Caco-2 (cell line): ENCODE data around the gene GAPDH. TPM values are rescaled to one million over a fixed set of nuclear protein-coding genes. Genes with fewer than 3 reads are reported as not detected.
"Not testable (repeated sequence)": the region's sequence is repeated elsewhere in the genome, so short reads cannot be mapped to it uniquely, and the experiment has no call there.

ENCODE experiments used
- BruUV-seq: library from RNA; stranded (reverse); fragments of 400-500 nt; replicated peaks from 2 replicates; lab custom pipeline; 2021; lab: Mats Ljungman, UMichigan
- CTCF ChIA-PET: fragments of 300-600 bp; sonication (Branson Sonifier 250); formaldehyde crosslinking; loops from one replicate; lab custom pipeline; 2022; ENCODE audit warnings: antibody characterized with exemption; lab: Charles Lee
- POLR2A ChIA-PET: fragments of 300-600 bp; sonication (Branson Sonifier 250); formaldehyde crosslinking; loops from one replicate; lab custom pipeline; 2022; ENCODE audit warnings: antibody characterized with exemption; lab: Charles Lee
- DNase-seq, 2 experiments: peaks; one replicate each; pipeline versions ENCODE4 v3.0.0 to v3.0.0-alpha.2; 2020 to 2022
- H3K27me3 ChIP-seq: replicated peaks from 2 replicates; pipeline ENCODE4 v1.6.0; 2011; ENCODE audit warnings: low read length; ENCODE audit not compliant: control insufficient read depth, insufficient read depth
- H3K36me3 ChIP-seq: 2 replicates; pipeline ENCODE4 v1.5.1; 2011; ENCODE audit warnings: low read length; ENCODE audit not compliant: control insufficient read depth, insufficient read depth
- H3K4me1 ChIP-seq: fragments of 250-450 bp; sonication (Bioruptor Pico); 2 replicates; pipeline ENCODE4 v1.5.1; 2020; ENCODE audit warnings: mild to moderate bottlenecking
- H3K4me3 ChIP-seq: 2 replicates; pipeline ENCODE4 v1.5.1; 2011; ENCODE audit warnings: low read depth, mild to moderate bottlenecking, control low read depth, low read length
- H3K9me3 ChIP-seq: fragments of 250-450 bp; sonication (Bioruptor Pico); 2 replicates; pipeline ENCODE4 v1.5.1; 2020; ENCODE audit warnings: mild to moderate bottlenecking, moderate library complexity
- H3K27ac Mint-ChIP-seq: one replicate; pipeline ENCODE4 v1.8.0; 2022; ENCODE audit warnings: mixed read lengths; ENCODE audit not compliant: unreplicated experiment
- H3K27me3 Mint-ChIP-seq: one replicate; pipeline ENCODE4 v1.8.0; 2022; ENCODE audit warnings: mixed read lengths; ENCODE audit not compliant: insufficient read depth, unreplicated experiment
- H3K36me3 Mint-ChIP-seq: one replicate; pipeline ENCODE4 v1.8.0; 2022; ENCODE audit warnings: mild to moderate bottlenecking, mixed read lengths; ENCODE audit not compliant: insufficient read depth, unreplicated experiment
- H3K4me1 Mint-ChIP-seq: one replicate; pipeline ENCODE4 v1.8.0; 2022; ENCODE audit warnings: low read depth, mixed read lengths; ENCODE audit not compliant: unreplicated experiment
- H3K4me3 Mint-ChIP-seq: one replicate; pipeline ENCODE4 v1.8.0; 2022; ENCODE audit warnings: mild to moderate bottlenecking, moderate library complexity, mixed read lengths; ENCODE audit not compliant: unreplicated experiment
- H3K9me3 Mint-ChIP-seq: one replicate; pipeline ENCODE4 v1.8.0; 2022; ENCODE audit warnings: mixed read lengths; ENCODE audit not compliant: unreplicated experiment
- intact Hi-C: fragments of 100-400 bp; cut with micrococcal nuclease; formaldehyde crosslinking; loops from one replicate; pipeline ENCODE4 v1.10.0; 2022; ENCODE audit not compliant: unreplicated experiment
- total RNA-seq: library from RNA; stranded (reverse); gene quantifications from 2 replicates; pipeline ENCODE4 v1.2.3, GENCODE V29; 2022
- TF ChIP-seq, protein P1 (sequence below), 2 experiments: fragments of 200-600 bp in 1 of 2; IDR thresholded peaks; 1 replicate in 1 of 2; 2 replicates in 1 of 2; pipeline versions ENCODE4 v1.5.1 to v1.8.0; 2011 to 2022; ENCODE audit warnings: antibody characterized with exemption in 1 of 2, control low read depth in 1 of 2, inconsistent platforms in 1 of 2, low read depth in 1 of 2, low read length in 1 of 2, mild to moderate bottlenecking in 1 of 2, moderate library complexity in 1 of 2; ENCODE audit not compliant: insufficient read depth in 1 of 2, severe bottlenecking in 1 of 2, unreplicated experiment in 1 of 2

The GAPDH gene
- total RNA-seq, 1 experiment from 2014 or later, result 4,975 TPM

DNA sequence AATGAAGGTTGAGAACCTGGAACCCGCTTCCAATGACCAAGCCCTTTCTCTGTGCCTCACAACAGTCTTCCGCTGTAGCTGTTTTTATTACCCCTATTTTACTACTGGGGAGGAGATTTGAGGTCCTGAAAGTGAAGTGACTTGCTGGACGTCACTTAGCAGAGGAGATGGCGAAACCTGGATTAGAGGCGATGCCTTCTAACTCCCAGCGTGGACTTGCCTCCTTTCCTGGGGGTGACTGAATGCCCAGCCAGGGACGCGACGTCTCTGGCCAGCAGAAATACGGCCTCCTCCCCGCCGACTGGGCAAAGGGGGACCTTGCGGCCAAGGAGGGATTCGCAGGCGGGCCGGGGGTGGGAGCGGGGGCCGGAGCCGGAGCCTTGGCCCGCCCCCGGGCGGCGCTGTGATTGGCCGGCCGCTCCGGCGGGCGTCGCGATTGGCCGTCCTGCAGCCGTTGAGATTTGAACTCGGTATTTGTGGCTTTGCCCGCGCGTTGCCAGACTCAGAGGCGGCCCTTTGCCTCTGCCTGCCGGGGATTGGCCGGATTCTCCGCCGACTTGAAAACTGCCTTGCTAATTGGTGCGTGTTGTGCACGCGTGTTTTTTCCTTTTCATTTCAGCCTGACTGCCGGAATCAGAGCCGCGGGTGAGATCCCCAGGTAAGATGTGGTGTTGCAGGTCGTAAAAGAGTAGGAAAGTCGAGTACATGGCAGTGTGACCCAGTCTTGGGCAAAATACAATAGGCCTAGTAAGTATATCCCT lies 40.6 kb upstream of the GAPDH start, which contains the start of gene NCAPD2:
Gene NCAPD2, plus strand, starts transcription at position 606 of the 761 bp plus-strand sequence. CDS start 997 bp downstream, outside the sequence.
- H3K27me3 Mint-ChIP-seq, result no peaks in the 10 kb centered on the region
- no peaks in the 10 kb centered on the region for H3K9me3 Mint-ChIP-seq
- no TSS peak for BruUV-seq

DNA sequence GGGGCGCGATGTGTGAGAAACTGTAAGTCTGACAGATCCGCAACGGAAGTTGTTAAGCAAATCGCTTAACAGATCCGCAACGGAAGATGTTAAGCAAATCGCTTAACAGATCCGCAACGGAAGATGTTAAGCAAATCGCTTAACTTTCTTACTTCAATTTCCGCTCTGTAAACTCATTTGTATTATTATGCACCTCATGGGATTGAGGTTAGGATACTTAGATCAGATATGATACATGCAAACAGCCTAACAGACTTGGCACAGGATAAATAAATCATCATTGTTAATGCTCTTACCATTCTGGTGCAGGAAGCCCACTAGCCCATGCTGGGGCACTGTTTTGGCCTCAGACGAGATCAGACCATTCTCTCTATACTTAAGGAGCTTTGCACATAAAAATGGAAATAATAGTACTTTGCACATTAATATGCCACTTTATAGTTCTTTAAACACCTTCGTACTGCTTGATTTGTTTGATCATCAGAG lies 40.0 kb upstream of the GAPDH start:
- Mint-ChIP-seq H3K9me3 (no peaks in the 10 kb centered on the region), H3K27ac (peak overlapping the region; percentile 96), H3K36me3 (peaks cover 73% of the 10 kb centered on the region), H3K27me3 (no peaks in the 10 kb centered on the region), H3K4me3 (peak overlapping the region; percentile 92), H3K4me1 (peaks cover 10% of the 10 kb centered on the region)
- TSS peak; percentile 71 for BruUV-seq
- Histone ChIP-seq H3K9me3 (no peaks in the 10 kb centered on the region), H3K27me3 (no peaks in the 10 kb centered on the region), H3K36me3 (peaks cover 5% of the 10 kb centered on the region), H3K4me1 (peaks cover 12% of the 10 kb centered on the region), H3K4me3 (peak overlapping the region; percentile 57)
- intact Hi-C loops, result loop anchor here (1.0 kb wide), 2 partner anchors 40 to 71 kb away; partner anchors contain the start of gene GAPDH
- TF ChIP-seq, protein P1, sequence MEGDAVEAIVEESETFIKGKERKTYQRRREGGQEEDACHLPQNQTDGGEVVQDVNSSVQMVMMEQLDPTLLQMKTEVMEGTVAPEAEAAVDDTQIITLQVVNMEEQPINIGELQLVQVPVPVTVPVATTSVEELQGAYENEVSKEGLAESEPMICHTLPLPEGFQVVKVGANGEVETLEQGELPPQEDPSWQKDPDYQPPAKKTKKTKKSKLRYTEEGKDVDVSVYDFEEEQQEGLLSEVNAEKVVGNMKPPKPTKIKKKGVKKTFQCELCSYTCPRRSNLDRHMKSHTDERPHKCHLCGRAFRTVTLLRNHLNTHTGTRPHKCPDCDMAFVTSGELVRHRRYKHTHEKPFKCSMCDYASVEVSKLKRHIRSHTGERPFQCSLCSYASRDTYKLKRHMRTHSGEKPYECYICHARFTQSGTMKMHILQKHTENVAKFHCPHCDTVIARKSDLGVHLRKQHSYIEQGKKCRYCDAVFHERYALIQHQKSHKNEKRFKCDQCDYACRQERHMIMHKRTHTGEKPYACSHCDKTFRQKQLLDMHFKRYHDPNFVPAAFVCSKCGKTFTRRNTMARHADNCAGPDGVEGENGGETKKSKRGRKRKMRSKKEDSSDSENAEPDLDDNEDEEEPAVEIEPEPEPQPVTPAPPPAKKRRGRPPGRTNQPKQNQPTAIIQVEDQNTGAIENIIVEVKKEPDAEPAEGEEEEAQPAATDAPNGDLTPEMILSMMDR (IDR thresholded peaks at IDR 0.05; ENCODE audit: insufficient read depth in 1 of 2, low read depth in 1 of 2, low read length in 1 of 2, severe bottlenecking in 1 of 2, unreplicated experiment in 1 of 2), result no peak
- ChIA-PET CTCF (interaction anchor here (0.6 to 2.9 kb wide), 3 partner anchors 29 to 43 kb away, joined by 3 to 12 read pairs (median 3); no protein-coding TSS in a partner anchor), POLR2A (interaction anchor here (0.9 to 2.4 kb wide), 3 partner anchors 35 to 74 kb away, joined by 4 to 39 read pairs (median 5); partner anchors contain the start of genes GAPDH and NOP2)
- peak in 1 of 2 experiments; percentile 32 for DNase-seq

More for the DNA sequence above, 40.6 kb upstream of the GAPDH start, which contains the start of gene NCAPD2:
- peak within 1 kb of the TSS; percentile 81 for H3K4me3 ChIP-seq
- ChIA-PET POLR2A (interaction anchor here (0.5 to 2.4 kb wide), 19 partner anchors 9 to 418 kb away, joined by 3 to 52 read pairs (median 5); partner anchors contain the start of genes GAPDH, LTBR, NOP2 and VAMP1), CTCF (interaction anchor here (0.6 to 2.9 kb wide), 10 partner anchors 28 to 273 kb away, joined by 3 to 13 read pairs (median 4); partner anchors contain the start of genes GAPDH and PTMS)
- peak within 1 kb of the TSS; percentile 96 for H3K27ac Mint-ChIP-seq
- H3K4me1 ChIP-seq, result peaks cover 12% of the 10 kb centered on the region
- peaks cover 10% of the 10 kb centered on the region for H3K4me1 Mint-ChIP-seq
- intact Hi-C loops, result loop anchor here (1.0 kb wide), 3 partner anchors 23 to 70 kb away; partner anchors contain the start of genes GAPDH and VAMP1
- TF ChIP-seq, protein P1 (IDR thresholded peaks at IDR 0.05; ENCODE audit: insufficient read depth in 1 of 2, low read depth in 1 of 2, low read length in 1 of 2, severe bottlenecking in 1 of 2, unreplicated experiment in 1 of 2), result peak in 1 of 2 experiments; percentile 17
- no peaks in the 10 kb centered on the region for H3K27me3 ChIP-seq
- no peaks in the 10 kb centered on the region for H3K9me3 ChIP-seq
- peak; percentile 98 to 99 for DNase-seq
- peaks cover 5% of the 10 kb centered on the region; the same call in 1 of the 2 replicates for H3K36me3 ChIP-seq
- peak within 1 kb of the TSS; percentile 92 for H3K4me3 Mint-ChIP-seq
- peaks cover 66% of the 10 kb centered on the region for H3K36me3 Mint-ChIP-seq

DNA sequence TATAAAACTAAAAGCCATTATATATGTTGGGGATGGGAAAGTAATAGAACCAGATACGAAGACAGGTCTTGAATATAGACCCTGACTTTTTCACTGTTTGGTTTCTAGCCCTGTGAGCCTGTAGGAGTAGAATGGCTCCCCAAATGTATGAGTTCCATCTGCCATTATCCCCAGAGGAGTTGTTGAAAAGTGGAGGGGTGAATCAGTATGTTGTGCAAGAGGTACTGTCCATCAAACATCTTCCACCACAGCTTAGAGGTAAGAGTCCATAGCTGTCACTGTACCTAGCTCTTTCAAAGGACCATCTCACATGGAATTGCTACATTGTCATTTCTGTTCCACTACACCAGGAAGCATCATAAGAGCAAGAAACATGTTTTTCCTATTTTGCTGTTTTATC lies 39.3 kb upstream of the GAPDH start:
- BruUV-seq, result no TSS peak

DNA sequence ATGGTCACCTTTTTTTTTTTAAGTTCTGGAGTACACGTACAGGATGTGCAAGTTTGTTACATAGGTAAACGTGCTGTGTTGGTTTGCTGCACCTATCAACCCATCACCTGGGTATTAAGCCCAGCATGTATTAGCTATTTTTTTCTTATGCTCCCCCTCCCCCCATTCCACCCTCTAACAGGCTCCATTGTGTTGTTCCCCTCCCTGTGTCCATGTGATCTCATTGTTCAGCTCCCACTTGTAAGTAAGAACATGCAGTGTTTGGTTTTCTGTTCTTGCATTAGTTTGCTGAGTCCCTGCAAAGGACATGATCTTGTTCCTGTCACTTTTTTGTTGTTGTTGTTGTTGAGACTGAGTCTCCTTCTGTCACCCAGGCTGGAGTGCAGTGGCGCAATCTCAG lies 37.0 kb upstream of the GAPDH start:
- H3K9me3 Mint-ChIP-seq, H3K4me3 ChIP-seq, H3K27me3 Mint-ChIP-seq, H3K27ac Mint-ChIP-seq, H3K9me3 ChIP-seq, BruUV-seq, H3K27me3 ChIP-seq, H3K36me3 ChIP-seq, intact Hi-C loops, H3K4me3 Mint-ChIP-seq, DNase-seq: not testable (repeated sequence)
- Mint-ChIP-seq H3K36me3 (peaks cover 67% of the 10 kb centered on the region), H3K4me1 (peaks cover 10% of the 10 kb centered on the region)
- POLR2A ChIA-PET, result interaction anchor here (0.6 kb wide), 1 partner anchor 26 kb away, joined by 4 read pairs; no protein-coding TSS in a partner anchor
- CTCF ChIA-PET, result interaction anchor here (0.6 kb wide), 1 partner anchor 172 kb away, joined by 3 read pairs; no protein-coding TSS in a partner anchor
- H3K4me1 ChIP-seq, result peaks cover 12% of the 10 kb centered on the region

More for the DNA sequence above, 39.3 kb upstream of the GAPDH start:
- no peaks in the 10 kb centered on the region for H3K9me3 ChIP-seq
- peak overlapping the region; percentile 57 for H3K4me3 ChIP-seq
- Mint-ChIP-seq H3K36me3 (peaks cover 74% of the 10 kb centered on the region), H3K4me1 (peaks cover 10% of the 10 kb centered on the region), H3K9me3 (no peaks in the 10 kb centered on the region), H3K27ac (peak overlapping the region; percentile 96), H3K27me3 (no peaks in the 10 kb centered on the region), H3K4me3 (peak overlapping the region; percentile 92)
- H3K27me3 ChIP-seq, result no peaks in the 10 kb centered on the region
- peaks cover 5% of the 10 kb centered on the region for H3K36me3 ChIP-seq
- no peak for DNase-seq
- ChIA-PET POLR2A (interaction anchor here (0.9 to 2.4 kb wide), 2 partner anchors 34 to 39 kb away, joined by 4 to 39 read pairs; partner anchors contain the start of gene GAPDH), CTCF (interaction anchor here (0.8 to 2.9 kb wide), 2 partner anchors 30 to 43 kb away, joined by 3 to 12 read pairs; no protein-coding TSS in a partner anchor)
- H3K4me1 ChIP-seq, result peaks cover 12% of the 10 kb centered on the region
- TF ChIP-seq, protein P1 (IDR thresholded peaks at IDR 0.05; ENCODE audit: insufficient read depth in 1 of 2, low read depth in 1 of 2, low read length in 1 of 2, severe bottlenecking in 1 of 2, unreplicated experiment in 1 of 2), result no peak
- intact Hi-C loops, result loop anchor here (1.0 kb wide), 2 partner anchors 39 to 72 kb away; partner anchors contain the start of gene GAPDH
